NAMALWA (cell line): Measurements from ENCODE around the gene OR51S1.
"Not testable (repeated sequence)": the region's sequence is repeated elsewhere in the genome, so short reads cannot be mapped to it uniquely, and the experiment has no call there.

Source experiments
- DNase-seq: peaks from one replicate; pipeline ENCODE4 v3.0.0-alpha.2; 2015; ENCODE audit warnings: low spot score

The OR51S1 gene

GRCh38 chr11:4848908-4849532 is at the start of gene OR51S1:
Gene OR51S1 (minus strand): TSS chr11:4849208. CDS start chr11:4849208, 0 bp downstream.
- no peak for DNase-seq

- DNase-seq: peak; percentile 4
These were observed 43.1 kb upstream of the OR51S1 start for GRCh38 chr11:4891996-4892640.

GRCh38 chr11:4890279-4890678 is 41.3 kb upstream of the OR51S1 start:
- no peak for DNase-seq

- DNase-seq: no peak
These were observed 38.6 kb upstream of the OR51S1 start for GRCh38 chr11:4887591-4887990.

GRCh38 chr11:4886186-4886585 is 37.2 kb upstream of the OR51S1 start:
- no peak for DNase-seq

- DNase-seq: no peak
These were observed 35.4 kb upstream of the OR51S1 start for GRCh38 chr11:4884361-4884760.

GRCh38 chr11:4882543-4882942 is 33.5 kb upstream of the OR51S1 start:
- no peak for DNase-seq

- no peak for DNase-seq
These were observed 33.0 kb upstream of the OR51S1 start, which contains the start of gene OR51T1 for GRCh38 chr11:4881860-4882500. Gene OR51T1 (plus strand): TSS chr11:4881900. CDS start chr11:4881900, 0 bp downstream.

- DNase-seq: no peak
These were observed 32.2 kb upstream of the OR51S1 start for GRCh38 chr11:4881188-4881587.

- no peak for DNase-seq
These were observed 16.8 kb upstream of the OR51S1 start for GRCh38 chr11:4865855-4866254.

GRCh38 chr11:4863876-4864275 is 14.9 kb upstream of the OR51S1 start:
- DNase-seq: no peak

GRCh38 chr11:4862447-4863236 is 13.6 kb upstream of the OR51S1 start:
- no peak for DNase-seq

GRCh38 chr11:4854286-4854685 is 5.3 kb upstream of the OR51S1 start:
- not testable (repeated sequence) for DNase-seq

- no peak for DNase-seq
These were observed 2.0 kb upstream of the OR51S1 start for GRCh38 chr11:4851033-4851432.

GRCh38 chr11:4839851-4840549 is 9.0 kb downstream of the OR51S1 start:
- DNase-seq: no peak

GRCh38 chr11:4830909-4831308 is 18.1 kb downstream of the OR51S1 start:
- no peak for DNase-seq

GRCh38 chr11:4830346-4830745 is 18.7 kb downstream of the OR51S1 start:
- DNase-seq: no peak

- DNase-seq: no peak
These were observed 22.6 kb downstream of the OR51S1 start for GRCh38 chr11:4826425-4826824.

- no peak for DNase-seq
These were observed 23.9 kb downstream of the OR51S1 start for GRCh38 chr11:4825132-4825531.

- DNase-seq: no peak
These were observed 28.0 kb downstream of the OR51S1 start, which contains the start of gene OR51F2 for GRCh38 chr11:4821021-4821420. Gene OR51F2 (plus strand): TSS chr11:4821321. CDS start chr11:4821422, 101 bp downstream.

GRCh38 chr11:4809246-4809645 is 39.8 kb downstream of the OR51S1 start:
- DNase-seq: no peak

- no peak for DNase-seq
These were observed 40.5 kb downstream of the OR51S1 start for GRCh38 chr11:4808476-4808875.
